Tracheal epithelial cell (primary cell): ENCODE results near the gene SLF2. TPM values are rescaled to one million over a fixed set of nuclear protein-coding genes. Genes with fewer than 3 reads are reported as not detected.

Experiments used
- total RNA-seq: library from RNA; depleted of rRNA; stranded (reverse); fragments of >200 nt; gene quantifications from 2 replicates; pipeline ENCODE4 v1.2.1, GENCODE V29; 2014

Gene SLF2
- 11.6 and 23.0 TPM in 2 replicates for total RNA-seq

GRCh38 chr10:100912605-100913469 is at the start of gene SLF2:
Gene SLF2, plus strand, starts transcription at chr10:100912963. Its CDS starts 148 bp downstream, at chr10:100913111.

GRCh38 chr10:100969187-100970075 is 56.7 kb downstream of the SLF2 start, which contains the start of gene SEMA4G:
Gene SEMA4G, plus strand, starts transcription at chr10:100969504. Its CDS starts 3,409 bp downstream, at chr10:100972913.

GRCh38 chr10:100986952-100987684 is 74.4 kb downstream of the SLF2 start, which contains the start of the genes MRPL43 and TWNK:
Gene MRPL43, minus strand, starts transcription at chr10:100987497. Its CDS starts 54 bp downstream, at chr10:100987443.
Gene TWNK, plus strand, starts transcription at chr10:100987543. Its CDS starts 668 bp downstream, at chr10:100988211.

GRCh38 chr10:100999742-101000126 is 87.0 kb downstream of the SLF2 start, which contains the start of gene LZTS2:
Gene LZTS2, plus strand, starts transcription at chr10:100999808. Its CDS starts 2,731 bp downstream, at chr10:101002539.

Other genes starting within 250 kb of the SLF2 start
- gene PAX2, start 167.4 kb upstream of the SLF2 start, total RNA-seq = under 0.01 and 0.96 TPM in 2 replicates
- gene SEMA4G, start 56.5 kb downstream of the SLF2 start, total RNA-seq = 0.21 and 0.96 TPM in 2 replicates
- 44.6 and 55.0 TPM in 2 replicates for gene MRPL43, start 74.5 kb downstream of the SLF2 start, total RNA-seq
- 8.4 and 11.9 TPM in 2 replicates for gene TWNK, start 74.6 kb downstream of the SLF2 start, total RNA-seq
- 53.5 and 91.6 TPM in 2 replicates for gene LZTS2, start 86.8 kb downstream of the SLF2 start, total RNA-seq
- 1.1 and 2.4 TPM in 2 replicates for gene PDZD7, start 118.2 kb downstream of the SLF2 start, total RNA-seq
- gene SFXN3, start 118.3 kb downstream of the SLF2 start, total RNA-seq = 13.4 and 36.6 TPM in 2 replicates
- gene KAZALD1, start 149.0 kb downstream of the SLF2 start, total RNA-seq = 0.64 and 1.2 TPM in 2 replicates
- under 0.01 TPM in 1 of 2 replicates, not detected in the other for gene TLX1, start 218.3 kb downstream of the SLF2 start, total RNA-seq